HG02970 (cell line): ENCODE data around the gene MORC2.

Experiments
- ATAC-seq: cut with Tn5 transposase; IDR thresholded peaks from one replicate; pipeline ENCODE4 v1.9.1; 2021; ENCODE audit warnings: mild to moderate bottlenecking, moderate library complexity, moderate number of reproducible peaks; ENCODE audit not compliant: unreplicated experiment, low FRiP score

The MORC2 gene

DNA sequence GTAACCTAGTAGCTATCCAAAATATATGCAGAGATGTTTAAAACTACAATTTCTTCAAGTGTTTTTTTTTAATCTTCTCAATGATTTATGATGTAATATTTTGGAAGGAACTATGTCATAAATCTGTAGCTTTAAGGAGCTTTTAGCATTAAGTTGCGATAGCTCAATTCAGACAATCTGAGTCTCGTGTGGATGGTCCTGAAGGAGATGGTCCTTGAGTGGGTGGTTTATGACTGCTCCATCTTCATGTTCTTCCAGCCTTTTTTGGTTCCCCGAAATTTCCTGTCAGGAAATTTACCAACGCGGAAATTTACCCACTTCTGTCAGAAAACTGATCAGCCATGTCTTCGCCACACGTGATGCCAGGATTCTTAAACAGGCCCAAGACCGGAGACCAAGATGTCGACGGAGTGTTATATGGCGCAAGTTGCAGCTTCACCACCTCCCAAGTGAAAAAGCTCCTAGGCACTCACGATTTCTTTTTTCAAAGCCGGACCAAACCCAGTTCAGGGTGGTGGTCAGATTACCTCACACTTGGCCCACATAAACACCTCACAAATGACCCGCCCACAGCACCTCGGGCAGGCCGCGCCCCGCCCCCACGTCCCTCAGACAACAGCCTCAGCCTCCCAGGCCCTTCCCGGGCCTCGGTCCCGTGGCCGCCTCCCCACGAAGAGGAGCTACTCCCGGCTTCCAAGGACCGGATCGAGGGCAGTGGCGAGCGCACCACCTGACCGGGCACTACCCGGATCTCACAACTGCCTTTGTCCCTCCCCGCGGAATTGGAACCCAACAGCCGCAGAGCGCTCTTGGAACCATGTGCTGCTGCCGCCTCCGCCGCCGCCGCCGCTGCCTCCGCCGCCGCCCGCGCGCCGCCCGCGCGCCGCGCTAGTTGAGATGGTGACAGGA, at the start of gene MORC2:
TSS of gene MORC2 (minus strand) at position 760 of the 909 bp plus-strand sequence. CDS start 885 bp downstream, outside the sequence.
- peak; percentile 7 for ATAC-seq

DNA sequence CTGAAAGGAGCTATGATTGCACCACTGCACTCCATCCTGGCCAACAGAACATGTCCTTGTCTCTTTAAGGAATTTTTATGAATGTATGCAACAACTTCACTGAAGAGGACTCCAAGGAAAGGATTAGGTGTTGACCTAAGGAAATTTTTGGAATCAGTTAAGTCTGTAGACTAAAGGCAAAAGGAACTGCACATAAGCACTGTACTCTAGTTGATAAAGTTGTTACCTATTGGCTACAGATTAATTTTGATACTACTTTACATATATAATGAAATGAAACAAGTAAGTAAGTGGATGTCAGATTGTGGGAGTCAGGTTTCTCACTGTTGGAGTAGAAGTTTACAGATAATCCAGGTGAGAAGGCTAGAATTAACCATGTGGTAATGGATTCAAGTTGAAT, 37.0 kb upstream of the MORC2 start:
- no peak for ATAC-seq

DNA sequence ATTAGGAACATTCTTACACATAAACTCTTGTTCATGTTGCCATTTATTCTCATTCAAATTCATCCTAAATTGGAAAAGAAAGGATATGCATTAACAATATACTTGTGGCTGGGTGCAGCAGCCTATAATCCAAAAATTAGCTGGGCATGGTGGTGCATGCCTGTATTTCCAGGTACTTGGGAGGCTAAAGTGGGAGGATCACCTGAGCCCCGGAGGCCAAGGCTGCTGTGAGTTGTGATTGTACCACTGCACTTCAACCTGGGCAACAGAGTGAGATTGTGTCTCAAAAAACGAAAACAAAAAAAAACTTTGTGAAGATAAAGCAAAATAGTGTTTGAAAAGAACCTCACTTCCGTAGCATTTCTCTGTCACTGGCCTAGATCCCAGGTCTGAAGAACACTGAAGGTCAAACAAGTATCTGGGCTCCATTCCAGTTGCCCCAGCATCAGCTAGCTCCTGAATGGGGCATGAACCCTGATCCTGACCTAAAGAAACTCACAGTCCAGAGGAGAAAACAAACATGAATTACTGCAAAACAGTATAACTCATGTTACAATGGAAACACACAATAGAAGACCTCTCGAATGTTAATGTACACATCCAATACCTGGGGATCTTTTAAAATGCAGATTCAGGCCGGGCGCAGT, 32.7 kb upstream of the MORC2 start:
- ATAC-seq = no peak

DNA sequence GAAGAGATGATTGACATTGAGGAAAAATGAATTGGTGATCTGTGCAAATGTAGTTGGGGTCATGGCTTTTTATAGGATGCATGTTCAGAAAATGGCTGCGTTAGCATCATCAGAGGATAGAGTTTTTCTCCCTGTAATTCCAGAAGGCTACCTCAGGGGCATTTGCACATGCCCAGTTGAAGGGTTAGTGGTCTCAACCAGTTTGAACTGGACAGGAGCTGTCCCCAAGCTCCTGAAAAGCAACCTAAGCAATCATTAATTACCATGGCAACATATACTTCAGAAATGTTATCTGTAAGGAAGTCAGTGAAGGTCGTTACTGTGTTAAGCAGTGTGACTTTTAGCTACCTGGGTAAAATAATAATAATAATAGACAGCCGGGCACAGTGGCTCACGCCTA, 29.8 kb upstream of the MORC2 start:
- ATAC-seq = no peak

DNA sequence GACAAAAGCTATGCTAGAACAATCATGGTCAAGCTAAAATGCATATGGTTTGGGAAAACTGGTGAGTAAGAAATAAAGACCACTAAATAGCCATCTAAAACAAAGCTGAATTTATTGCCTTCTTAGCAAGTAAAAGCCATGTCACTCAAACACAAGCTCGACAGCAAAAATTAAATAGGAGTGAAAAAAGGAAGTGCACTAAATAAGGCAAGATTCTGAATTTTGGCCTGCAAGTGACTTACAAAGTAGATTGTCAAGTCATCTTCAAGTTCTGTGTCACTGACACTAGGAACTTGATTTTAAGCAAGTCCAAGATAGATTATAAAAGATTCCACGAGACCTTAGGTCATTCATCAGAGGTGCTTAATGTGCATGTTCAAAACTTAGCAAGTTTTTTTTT, 27.9 kb upstream of the MORC2 start:
- no peak for ATAC-seq

DNA sequence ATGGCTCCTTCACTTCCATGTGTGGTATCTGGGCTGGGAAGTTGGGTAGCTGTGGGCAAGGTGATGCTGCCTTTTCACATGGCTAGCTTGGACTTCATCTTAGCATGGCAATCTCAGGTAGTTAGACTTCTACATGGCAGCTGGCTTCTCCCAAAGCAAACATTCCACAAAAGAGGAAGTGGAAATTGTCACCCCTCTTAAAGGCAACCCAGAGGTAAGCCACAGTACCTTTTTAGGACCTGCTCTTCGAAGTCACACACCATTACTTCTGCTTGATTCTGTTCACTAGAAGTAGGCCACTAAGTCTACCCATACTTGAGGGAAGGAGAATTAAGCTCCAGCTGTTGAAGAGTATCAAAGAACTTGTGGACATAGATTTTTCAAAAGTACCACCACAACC, 26.4 kb upstream of the MORC2 start:
- no peak for ATAC-seq

DNA sequence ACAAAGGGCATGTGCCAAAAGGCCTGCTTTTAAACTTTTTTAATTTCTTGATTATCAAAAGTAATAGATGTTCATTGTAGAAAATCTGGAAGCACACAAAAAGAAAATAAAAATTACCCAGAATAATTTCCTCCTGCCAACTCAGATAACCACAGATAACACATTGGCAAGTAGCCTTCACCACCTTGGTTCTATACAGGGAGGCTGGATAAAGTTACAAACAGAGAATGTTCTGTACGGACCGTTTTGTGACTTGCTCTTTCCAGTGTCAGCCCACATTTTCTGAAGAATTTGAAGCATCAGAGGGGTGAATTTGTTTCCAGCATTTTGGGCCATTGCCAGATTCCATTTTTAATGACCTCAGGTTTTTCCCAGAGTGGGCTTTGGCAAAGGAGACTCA, 24.0 kb upstream of the MORC2 start:
- no peak for ATAC-seq

DNA sequence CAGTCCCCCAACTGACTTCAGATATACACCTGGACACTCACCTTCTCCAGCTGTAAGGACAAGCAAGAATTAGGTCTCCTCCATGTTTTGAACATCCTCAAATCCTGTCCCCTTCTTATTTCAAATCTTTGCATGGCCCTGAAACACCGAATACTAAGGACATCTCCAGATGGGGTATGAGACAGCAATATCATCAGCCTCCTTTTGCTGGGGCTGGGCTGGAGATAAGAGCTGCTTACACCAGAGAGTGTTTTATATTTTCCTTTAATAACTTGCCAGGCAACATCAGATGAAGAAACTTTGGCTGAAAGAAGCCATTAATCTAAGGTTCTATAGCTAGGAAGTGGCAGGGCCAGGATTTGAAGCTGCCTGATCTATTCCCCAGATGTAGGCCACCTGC, 22.1 kb upstream of the MORC2 start:
- no peak for ATAC-seq

DNA sequence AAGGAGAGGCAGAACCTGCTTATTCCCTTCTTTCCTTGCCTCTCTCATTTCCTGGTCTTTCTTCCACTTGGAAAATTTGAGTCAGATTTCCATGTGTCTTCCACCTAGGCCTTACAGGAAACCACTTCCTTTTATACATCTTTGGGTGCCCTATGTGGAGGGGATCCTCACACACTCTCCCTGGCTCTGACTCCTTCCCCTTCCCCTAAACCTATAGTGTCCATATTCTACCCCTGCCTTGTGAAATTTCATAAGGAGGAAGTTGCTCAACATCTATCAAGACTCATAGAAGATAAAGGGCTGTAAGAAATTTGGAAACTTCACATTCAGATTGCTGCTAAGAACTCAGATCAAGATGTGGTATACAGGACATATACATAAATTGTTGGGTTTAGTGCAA, 20.9 kb upstream of the MORC2 start:
- ATAC-seq = no peak

DNA sequence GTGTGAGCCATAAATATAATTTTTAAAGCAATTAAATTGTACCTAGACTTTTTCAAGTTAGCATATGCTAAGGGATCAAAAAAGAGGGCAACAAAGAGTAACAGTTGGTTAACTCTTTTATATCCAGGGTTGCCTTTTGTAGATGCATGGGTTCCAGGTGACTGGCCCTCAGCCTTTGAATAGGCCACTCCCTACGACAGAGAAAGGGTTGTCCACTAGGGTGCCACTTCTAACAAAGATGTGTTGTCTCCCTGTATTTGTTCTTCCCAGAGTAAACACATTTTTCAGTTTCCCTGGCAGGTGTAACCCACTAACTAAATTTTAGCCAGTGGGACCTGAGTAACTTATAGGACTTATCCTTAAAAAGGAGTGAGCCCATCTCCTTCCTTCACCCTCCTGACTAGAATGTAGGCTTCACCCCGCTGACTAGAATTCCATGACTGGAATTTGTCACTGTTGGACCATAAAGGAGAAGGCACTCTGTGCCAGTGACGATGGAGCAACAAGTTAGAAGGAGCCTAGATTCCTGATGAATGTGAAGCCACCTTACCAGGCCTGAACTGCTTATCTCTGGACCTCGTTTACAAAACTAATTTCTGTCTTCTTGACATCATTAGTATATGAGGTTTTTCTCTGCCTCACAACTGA, 17.1 kb upstream of the MORC2 start:
- no peak for ATAC-seq

DNA sequence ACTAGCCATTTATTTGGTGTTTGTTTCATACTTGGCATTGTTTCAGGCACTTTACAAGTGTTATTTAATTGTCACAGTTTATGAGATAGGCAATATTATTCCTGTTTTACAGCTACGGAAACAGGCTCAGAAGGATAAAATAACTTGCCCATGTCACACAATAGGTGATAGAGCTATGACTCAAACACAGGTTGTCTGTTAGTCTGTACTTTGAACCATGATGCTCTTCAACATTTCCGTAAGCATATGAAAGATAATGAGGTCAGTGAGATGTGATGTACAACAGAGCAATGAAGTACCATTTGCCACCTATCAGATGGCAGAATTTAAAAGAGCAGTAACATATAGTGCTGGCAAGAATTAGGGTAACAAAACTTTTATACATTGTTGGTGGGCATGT, 15.7 kb upstream of the MORC2 start:
- no peak for ATAC-seq

DNA sequence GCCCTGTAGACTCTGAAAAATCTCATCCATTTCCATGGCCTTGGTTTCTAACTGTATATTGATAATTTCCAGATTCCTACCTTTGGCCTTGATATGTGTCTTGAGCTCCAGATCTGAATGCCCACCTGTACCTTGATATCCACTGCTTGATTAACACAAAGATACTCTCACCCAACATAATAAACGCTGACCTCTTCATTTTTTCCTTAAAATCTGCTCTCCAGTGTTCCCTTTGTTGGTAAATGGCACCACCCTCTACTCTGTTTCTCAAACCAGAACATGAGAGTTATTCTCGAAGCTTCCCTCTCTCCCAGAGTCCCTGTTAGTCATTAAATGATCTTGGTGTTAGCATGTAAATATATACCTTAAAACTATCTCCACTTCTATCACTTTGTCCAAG, 13.9 kb upstream of the MORC2 start:
- ATAC-seq = no peak

DNA sequence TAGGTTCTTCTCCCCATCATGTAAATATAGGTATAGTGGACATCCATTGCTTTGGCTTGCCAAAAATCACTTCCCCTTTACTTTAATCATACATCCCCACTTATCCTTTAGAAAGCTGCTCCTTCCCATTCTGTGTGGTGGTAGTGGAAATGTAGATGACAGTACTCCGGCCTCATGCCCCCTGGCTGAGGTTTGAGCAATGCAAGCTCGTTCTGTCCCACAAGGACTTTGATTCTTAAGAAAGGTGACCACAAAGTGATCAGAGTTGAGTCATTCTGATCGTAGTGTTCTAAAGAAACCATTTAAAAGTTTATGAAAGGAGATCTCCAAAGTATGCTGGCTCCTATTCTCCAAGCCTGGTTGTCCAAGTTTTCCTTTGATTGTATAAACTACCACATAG, 11.4 kb upstream of the MORC2 start:
- ATAC-seq = no peak

DNA sequence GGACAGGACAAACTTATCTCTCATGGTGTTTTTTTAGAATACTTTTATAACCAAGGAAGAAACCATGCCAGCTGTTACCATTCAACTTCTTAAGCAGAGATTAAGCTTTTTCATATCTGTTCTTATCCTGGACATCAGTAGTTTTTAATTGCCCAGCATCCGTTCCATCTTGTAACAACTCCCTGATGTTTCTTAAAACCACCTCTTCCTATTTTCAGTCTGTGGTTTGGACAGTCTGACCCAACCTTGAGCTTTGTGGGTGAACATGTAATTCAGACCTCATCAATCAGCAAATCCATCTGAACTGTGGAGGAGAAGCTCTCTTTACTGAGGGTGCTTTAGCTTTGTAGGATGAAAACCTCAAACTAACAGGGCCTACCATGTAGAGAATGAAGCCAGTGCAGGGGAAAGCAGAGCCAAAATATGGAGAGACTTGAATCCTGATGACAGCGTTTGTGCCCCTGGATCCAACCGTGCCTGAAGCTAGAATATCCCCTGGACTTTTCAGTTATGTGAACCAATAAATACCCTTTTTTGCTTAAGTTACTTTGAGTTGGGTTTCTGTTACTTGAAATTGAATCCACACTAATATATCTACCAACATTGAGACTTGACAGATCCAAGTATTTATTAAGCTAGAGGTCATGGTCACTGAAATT, 9.9 kb upstream of the MORC2 start:
- no peak for ATAC-seq

DNA sequence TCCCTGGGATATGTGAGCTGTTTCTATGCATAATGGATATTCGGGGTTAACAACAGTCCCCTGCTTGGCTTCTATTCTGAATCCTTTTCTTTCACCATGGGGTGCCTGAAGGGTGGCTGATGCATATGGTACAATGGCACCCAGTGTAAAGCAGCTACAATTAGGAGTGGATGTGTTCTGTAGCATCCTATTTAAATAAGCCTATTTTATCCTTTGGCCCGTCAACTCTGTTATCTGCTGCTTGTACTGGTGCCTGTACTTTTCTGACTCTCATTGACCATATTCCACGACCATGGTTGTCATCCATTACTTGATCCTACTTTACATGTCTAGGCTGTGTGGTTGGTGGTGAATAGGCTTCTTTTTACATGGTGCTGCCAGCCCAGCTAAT, 1.8 kb upstream of the MORC2 start:
- ATAC-seq = no peak

DNA sequence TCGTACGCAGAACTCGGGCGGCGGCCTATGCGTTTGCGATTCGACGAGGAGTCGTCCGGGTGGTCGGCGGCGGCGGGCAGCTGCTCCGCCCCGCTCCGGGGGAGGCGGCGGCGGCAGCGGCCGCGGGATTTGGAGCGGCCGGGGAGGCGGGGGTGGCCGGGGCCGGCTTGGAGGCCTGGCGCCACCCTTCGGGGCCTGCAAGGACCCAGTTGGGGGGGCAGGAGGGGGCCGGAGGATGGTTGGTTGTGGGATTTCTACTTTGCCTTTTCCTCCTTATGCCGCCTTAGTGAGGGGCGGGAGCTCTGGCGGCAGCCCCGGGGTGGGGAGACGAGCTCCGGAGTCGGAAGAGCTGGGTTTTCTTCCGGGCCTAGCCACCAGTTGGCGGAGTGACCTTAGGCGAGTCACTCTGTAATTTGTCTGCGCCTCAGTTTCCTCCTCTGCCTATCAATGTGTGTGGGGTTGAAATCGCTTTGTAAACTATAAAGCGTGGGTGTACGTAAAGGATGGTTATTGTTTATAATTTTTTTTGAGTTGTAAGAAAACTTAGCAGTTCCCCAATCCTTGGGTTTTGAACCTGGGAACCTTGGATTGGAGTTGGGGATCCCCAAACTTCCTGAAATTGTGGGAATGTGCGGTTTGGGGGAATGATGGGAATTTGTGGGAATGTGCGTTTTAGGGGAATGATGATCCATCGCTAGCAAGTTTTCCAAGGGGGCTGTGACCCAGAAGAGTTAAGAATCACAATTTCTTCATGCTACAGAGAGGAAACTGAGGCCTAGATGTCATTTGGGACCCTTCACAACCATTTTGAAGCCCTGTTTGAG, 1.2 kb upstream of the MORC2 start:
- peak; percentile 33 for ATAC-seq

DNA sequence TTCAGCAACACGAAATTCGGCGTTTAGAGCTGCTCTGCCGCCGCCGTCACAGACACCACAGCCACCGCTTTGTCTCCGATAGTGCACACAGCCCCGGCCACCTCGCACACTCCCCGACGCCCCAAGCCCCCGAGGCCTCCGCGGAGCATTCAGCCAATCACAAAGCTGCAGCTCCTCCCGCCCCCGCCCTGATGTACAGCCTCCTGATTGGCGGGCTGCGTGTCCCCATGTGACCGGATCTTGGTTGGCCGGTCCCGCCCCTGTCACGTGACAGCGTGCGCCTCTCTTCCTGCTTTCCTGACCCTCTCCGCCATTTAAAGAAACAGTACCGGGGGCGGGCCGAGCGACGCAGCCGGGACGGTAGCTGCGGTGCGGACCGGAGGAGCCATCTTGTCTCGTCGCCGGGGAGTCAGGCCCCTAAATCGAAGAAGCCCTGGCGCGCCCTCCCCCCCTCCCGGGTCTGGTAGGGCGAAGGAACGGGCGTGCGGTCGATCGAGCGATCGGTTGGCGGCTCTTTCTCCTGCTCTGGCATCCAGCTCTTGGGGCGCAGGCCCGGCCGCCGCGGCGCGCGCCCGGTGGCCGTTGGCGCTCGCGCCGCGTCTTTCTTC, 454 bp upstream of the MORC2 start, which contains the start of gene TUG1:
TSS of gene TUG1 (plus strand) at position 342 of the 608 bp plus-strand sequence.
- ATAC-seq = peak; percentile 84

DNA sequence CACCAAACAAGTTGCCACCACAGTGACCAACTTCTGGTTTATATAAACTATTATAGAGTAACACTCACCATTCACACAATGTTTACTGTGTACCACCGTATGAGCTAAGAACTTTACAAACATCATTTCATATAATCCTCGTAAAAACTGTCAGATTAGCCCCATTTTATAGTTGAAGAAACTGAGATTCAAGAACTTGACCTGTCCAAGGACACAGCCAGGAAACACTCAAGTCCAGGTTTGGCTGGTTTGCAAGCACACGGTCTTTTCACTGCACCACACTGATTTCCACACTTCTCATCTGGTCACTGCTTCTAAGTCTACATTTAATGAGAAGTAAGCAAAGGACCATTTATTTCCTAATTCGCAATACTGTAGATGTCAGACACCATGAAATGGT, 3.7 kb downstream of the MORC2 start:
- ATAC-seq = no peak

DNA sequence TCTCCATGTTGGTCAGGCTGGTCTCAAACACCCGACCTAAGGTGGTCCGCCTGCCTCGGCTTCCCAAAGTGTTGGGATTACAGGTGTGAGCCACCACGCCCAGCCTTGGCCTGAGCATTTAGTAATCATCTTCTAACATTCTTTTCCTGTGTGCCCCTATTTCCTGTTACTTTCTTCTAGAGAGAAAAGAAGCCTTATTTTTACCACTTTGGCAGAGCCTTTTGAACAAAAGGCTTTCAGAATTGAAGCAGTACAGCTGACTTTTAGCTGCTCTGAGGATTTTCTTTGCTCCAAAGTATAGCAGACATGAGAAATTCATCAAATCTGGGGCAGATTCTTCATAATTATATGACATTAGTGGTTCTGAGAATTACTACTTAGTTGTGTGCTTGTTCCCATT, 13.4 kb downstream of the MORC2 start:
- no peak for ATAC-seq

DNA sequence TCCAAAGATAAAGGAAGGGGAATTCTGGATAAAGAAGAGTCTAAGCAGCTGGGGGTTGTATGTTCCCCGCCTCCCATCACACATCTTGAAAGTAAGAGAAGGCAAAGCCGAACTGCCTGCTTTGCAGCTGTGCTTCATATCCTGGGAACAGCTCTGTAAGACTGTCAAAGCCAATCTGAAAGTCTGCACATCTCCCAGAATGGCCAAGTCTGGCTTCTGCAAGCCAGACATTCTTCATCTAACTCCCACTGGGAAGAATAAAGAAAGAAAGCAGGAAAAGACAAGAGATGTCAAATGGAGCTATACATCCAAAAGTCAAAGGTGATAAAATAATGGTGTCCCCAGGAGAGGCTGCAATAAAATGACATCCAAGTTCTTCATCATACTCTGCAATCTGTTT, 15.4 kb downstream of the MORC2 start:
- ATAC-seq = no peak
